SK-N-SH treated with all-trans-retinoic acid at 6 μM for 48 hours (cell line): Measurements from ENCODE around the gene SETDB2.

Experiments
- ATAC-seq: fragments of 200-7000 bp; cut with Tn5 transposase; 3 replicates; pipeline ENCODE4 v1.9.1; 2020; ENCODE audit warnings: mild to moderate bottlenecking, moderate library complexity
- ARNTL ChIP-seq: fragments of 450-650 bp; formaldehyde crosslinking; IDR thresholded peaks from 2 replicates; pipeline ENCODE4 v1.5.0; 2020; ENCODE audit warnings: low read depth, mild to moderate bottlenecking, moderate library complexity, borderline replicate concordance
- BACH2 ChIP-seq: fragments of 250-450 bp; sonication (Bioruptor Pico); IDR thresholded peaks from 2 replicates; pipeline ENCODE4 v1.9.0; 2021; ENCODE audit warnings: mild to moderate bottlenecking, borderline replicate concordance
- CREB5 ChIP-seq: fragments of 250-450 bp; sonication (Bioruptor Pico); IDR thresholded peaks from 2 replicates; pipeline ENCODE4 v1.5.1; 2020; ENCODE audit warnings: low read depth, mild to moderate bottlenecking, moderate library complexity
- CSDC2 ChIP-seq: fragments of 250-450 bp; sonication (Bioruptor Pico); IDR thresholded peaks from 2 replicates; pipeline ENCODE4 v1.5.0; 2020; ENCODE audit warnings: mild to moderate bottlenecking, moderate library complexity
- CSRNP3 ChIP-seq: fragments of 250-450 bp; sonication (Bioruptor Pico); IDR thresholded peaks from 2 replicates; pipeline ENCODE4 v1.5.1; 2021; ENCODE audit warnings: mild to moderate bottlenecking, moderate library complexity
- GLIS3 ChIP-seq: fragments of 250-450 bp; sonication (Bioruptor Pico); IDR thresholded peaks from 2 replicates; pipeline ENCODE4 v1.5.0; 2020; ENCODE audit warnings: mild to moderate bottlenecking, moderate library complexity
- OSR1 ChIP-seq: fragments of 250-450 bp; sonication (Bioruptor Pico); IDR thresholded peaks from 2 replicates; pipeline ENCODE4 v1.8.0; 2022; ENCODE audit warnings: moderate library complexity, mild to moderate bottlenecking, inconsistent platforms
- PATZ1 ChIP-seq: fragments of 250-450 bp; sonication (Bioruptor Pico); IDR thresholded peaks from 2 replicates; pipeline ENCODE4 v1.8.0; 2020; ENCODE audit warnings: mild to moderate bottlenecking, moderate library complexity, borderline replicate concordance
- RARB ChIP-seq: fragments of 250-450 bp; sonication (Bioruptor Pico); IDR thresholded peaks from 2 replicates; pipeline ENCODE4 v1.8.0; 2021; ENCODE audit warnings: mild to moderate bottlenecking, moderate library complexity
- SNAI2 ChIP-seq: fragments of 250-450 bp; sonication (Bioruptor Pico); IDR thresholded peaks from 2 replicates; pipeline ENCODE4 v1.5.0; 2020; ENCODE audit warnings: mild to moderate bottlenecking, moderate library complexity
- TCF4 ChIP-seq: fragments of 250-450 bp; sonication (Bioruptor Pico); IDR thresholded peaks from 2 replicates; pipeline ENCODE4 v1.8.0; 2021; ENCODE audit warnings: mild to moderate bottlenecking, moderate library complexity, borderline replicate concordance
- TOX ChIP-seq: fragments of 250-450 bp; sonication (Bioruptor Pico); IDR thresholded peaks from 2 replicates; pipeline ENCODE4 v1.8.0; 2021; ENCODE audit warnings: mild to moderate bottlenecking, moderate library complexity, borderline replicate concordance
- TSHZ2 ChIP-seq: fragments of 250-450 bp; sonication (Bioruptor Pico); IDR thresholded peaks from 2 replicates; pipeline ENCODE4 v1.5.0; 2020; ENCODE audit warnings: mild to moderate bottlenecking, moderate library complexity
- ZC3H10 ChIP-seq: fragments of 250-450 bp; sonication (Bioruptor Pico); IDR thresholded peaks from 2 replicates; pipeline ENCODE4 v1.5.1; 2021; ENCODE audit warnings: mild to moderate bottlenecking, moderate library complexity
- ZFP3 ChIP-seq: fragments of 250-450 bp; sonication (Bioruptor Pico); IDR thresholded peaks from 2 replicates; pipeline ENCODE4 v1.5.0; 2020; ENCODE audit warnings: mild to moderate bottlenecking, moderate library complexity
- ZNF565 ChIP-seq: fragments of 450-650 bp; formaldehyde crosslinking; conservative IDR thresholded peaks from 2 replicates; pipeline ENCODE4 v1.5.0; 2020; ENCODE audit warnings: low read depth, mild to moderate bottlenecking, moderate library complexity
- ZNF70 ChIP-seq: fragments of 450-650 bp; formaldehyde crosslinking; IDR thresholded peaks from 2 replicates; pipeline ENCODE4 v1.5.0; 2020; ENCODE audit warnings: mild to moderate bottlenecking, moderate library complexity
- ZNF8 ChIP-seq: fragments of 450-650 bp; formaldehyde crosslinking; IDR thresholded peaks from 2 replicates; pipeline ENCODE4 v1.5.0; 2020; ENCODE audit warnings: mild to moderate bottlenecking, moderate library complexity

Gene SETDB2

GRCh38 chr13:49464621-49465325, 20.7 kb downstream of the SETDB2 start:
- ATAC-seq, result no peak

GRCh38 chr13:49466292-49466838, 22.3 kb downstream of the SETDB2 start:
- TF ChIP-seq SNAI2 (CRISPR knock-in tag) (no peak), ZC3H10 (CRISPR knock-in tag) (no peak), TCF4 (CRISPR knock-in tag) (no peak), ZNF70 (CRISPR knock-in tag) (no peak), CSRNP3 (CRISPR knock-in tag) (no peak), PATZ1 (CRISPR knock-in tag) (no peak), GLIS3 (CRISPR knock-in tag) (no peak), ZNF565 (CRISPR knock-in tag) (no peak), BACH2 (CRISPR knock-in tag) (no peak), TSHZ2 (CRISPR knock-in tag) (no peak), ZFP3 (CRISPR knock-in tag) (no peak), ARNTL (CRISPR knock-in tag) (no peak), OSR1 (no peak)
- no peak for ATAC-seq

More at GRCh38 chr13:49464621-49465325, 20.7 kb downstream of the SETDB2 start:
- TF ChIP-seq OSR1 (no peak), GLIS3 (CRISPR knock-in tag) (no peak), TCF4 (CRISPR knock-in tag) (no peak)
- TF ChIP-seq, all 23 proteins: peak for 0

- no peak for TF ChIP-seq RARB (CRISPR knock-in tag)
- no peak for TF ChIP-seq CREB5
- ATAC-seq, result no peak
Observed at GRCh38 chr13:49472186-49472585, 28.1 kb downstream of the SETDB2 start.

GRCh38 chr13:49476529-49476928, 32.5 kb downstream of the SETDB2 start:
- ATAC-seq, result no peak
- TF ChIP-seq TOX (CRISPR knock-in tag) (no peak), TSHZ2 (CRISPR knock-in tag) (no peak), CSRNP3 (CRISPR knock-in tag) (no peak), ZNF70 (CRISPR knock-in tag) (no peak), ZNF8 (CRISPR knock-in tag) (no peak), ZC3H10 (CRISPR knock-in tag) (no peak), CSDC2 (CRISPR knock-in tag) (no peak), ARNTL (CRISPR knock-in tag) (no peak), OSR1 (no peak), PATZ1 (CRISPR knock-in tag) (no peak), TCF4 (CRISPR knock-in tag) (no peak), CREB5 (no peak)
